ENCODE results near the gene STPG1.

STPG1 gene

DNA sequence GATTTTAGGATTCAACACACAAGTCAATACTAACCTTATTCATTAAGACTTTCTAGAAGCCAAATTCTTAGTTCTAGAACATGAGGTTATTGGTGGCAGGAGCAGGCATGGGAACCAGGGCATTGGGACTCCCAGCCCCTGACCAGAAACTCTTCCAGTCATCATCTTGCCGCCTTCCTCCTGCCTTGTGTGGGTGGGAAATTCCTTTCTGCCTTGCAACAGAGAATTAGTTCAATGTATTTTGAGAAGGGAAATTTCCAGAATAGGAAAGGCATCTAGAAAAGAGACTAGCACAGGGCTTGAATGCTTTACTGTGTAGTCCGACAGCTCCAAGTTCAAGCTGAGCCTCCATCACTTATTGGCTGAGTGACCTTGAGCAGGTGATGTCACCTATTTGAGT lies 85.7 kb downstream of the STPG1 start:
- H3K4me3 ChIP-seq (ENCODE audit: low read depth, low read length) = no peak overlapping the region
- no peak for DNase-seq (ENCODE audit: low read depth)
- no peak for TF ChIP-seq CTCF (IDR thresholded peaks at IDR 0.05; ENCODE audit: control insufficient read depth, extremely low read depth, insufficient read depth)

- no peak overlapping the region for H3K4me3 ChIP-seq (ENCODE audit: low read depth, low read length)
- TF ChIP-seq CTCF (IDR thresholded peaks at IDR 0.05; ENCODE audit: control insufficient read depth, extremely low read depth, insufficient read depth) = no peak
- DNase-seq (ENCODE audit: low read depth) = no peak
These were observed 86.1 kb downstream of the STPG1 start for GRCh38 chr1:24327486-24327885.

DNA sequence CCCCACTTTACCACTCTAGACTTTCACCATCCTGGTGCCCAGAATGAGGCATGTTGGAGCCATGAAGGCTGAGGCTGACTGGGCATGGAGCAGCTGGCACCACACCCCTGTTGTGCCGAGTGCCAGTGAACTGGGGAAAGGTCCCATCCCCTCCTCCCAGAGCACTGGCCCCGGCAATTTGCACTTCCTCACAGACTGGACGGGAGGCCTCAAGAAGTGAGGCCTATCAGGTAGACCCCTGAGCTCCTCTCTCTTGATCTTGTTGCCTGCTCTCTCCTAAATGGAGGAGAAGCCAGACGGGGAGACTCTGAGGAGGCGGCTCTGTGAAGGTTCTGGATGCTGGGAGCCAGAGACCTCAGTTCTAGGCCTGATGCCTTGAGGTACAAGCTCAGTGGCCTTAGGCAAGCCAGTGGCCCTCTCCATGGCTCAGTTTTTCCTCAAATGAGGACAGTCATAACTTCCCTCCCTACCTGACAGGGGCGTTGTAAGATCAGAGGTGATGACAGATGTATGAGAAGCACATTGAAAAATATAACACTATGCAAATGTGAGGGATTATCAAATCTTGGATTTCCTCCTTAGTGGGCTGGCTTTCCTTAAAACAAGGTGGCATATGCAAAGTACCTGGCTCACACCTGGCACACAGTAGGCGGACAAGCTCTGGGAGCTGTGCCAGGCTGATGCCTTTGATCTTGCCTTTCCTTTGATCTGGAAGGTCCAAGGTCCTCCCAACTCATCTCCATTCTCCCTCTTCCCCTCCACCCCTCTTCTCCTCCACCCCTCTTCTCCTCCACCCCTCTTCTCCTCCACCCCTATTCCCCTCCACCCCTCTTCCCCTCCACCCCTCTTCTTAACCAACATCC lies 87.8 kb downstream of the STPG1 start:
- no peak for TF ChIP-seq CTCF (IDR thresholded peaks at IDR 0.05; ENCODE audit: control insufficient read depth, extremely low read depth, insufficient read depth)
- DNase-seq (ENCODE audit: low read depth) = no peak
- no peak overlapping the region for H3K4me3 ChIP-seq (ENCODE audit: low read depth, low read length)

- no peak overlapping the region for H3K4me3 ChIP-seq (ENCODE audit: low read depth, low read length)
- no peak for DNase-seq (ENCODE audit: low read depth)
- no peak for TF ChIP-seq CTCF (IDR thresholded peaks at IDR 0.05; ENCODE audit: control insufficient read depth, extremely low read depth, insufficient read depth)
These were observed 88.7 kb downstream of the STPG1 start for GRCh38 chr1:24324903-24325302.

GRCh38 chr1:24323281-24323680 lies 90.3 kb downstream of the STPG1 start:
- TF ChIP-seq CTCF (IDR thresholded peaks at IDR 0.05; ENCODE audit: control insufficient read depth, extremely low read depth, insufficient read depth) = no peak
- no peak for DNase-seq (ENCODE audit: low read depth)
- no peak overlapping the region for H3K4me3 ChIP-seq (ENCODE audit: low read depth, low read length)

GRCh38 chr1:24322470-24323177 lies 91.0 kb downstream of the STPG1 start:
- H3K4me3 ChIP-seq (ENCODE audit: low read depth, low read length) = no peak overlapping the region
- no peak for DNase-seq (ENCODE audit: low read depth)
- TF ChIP-seq CTCF (IDR thresholded peaks at IDR 0.05; ENCODE audit: control insufficient read depth, extremely low read depth, insufficient read depth) = no peak

Data from LNCaP clone FGC (cell line).